Neural cell (in vitro differentiated cells): ENCODE measurements around the gene CFAP210. TPM values are rescaled to one million over a fixed set of nuclear protein-coding genes. Genes with fewer than 3 reads are reported as not detected.

Source experiments
- H2AFZ ChIP-seq: fragments of 200-600, 300-800 bp; sonication (generic), shearing (Covaris generic); 2 replicates; pipeline ENCODE4 v1.6.0; 2014; ENCODE audit warnings: low read depth, mild to moderate bottlenecking, antibody characterized with exemption, low read length, moderate library complexity
- H3F3A ChIP-seq: fragments of 200-600 bp; shearing (Covaris generic); 2 replicates; pipeline ENCODE4 v1.6.1; 2016; ENCODE audit warnings: mild to moderate bottlenecking, moderate library complexity, mixed read lengths, antibody characterized with exemption, low read length; ENCODE audit not compliant: insufficient read depth, poor library complexity, severe bottlenecking
- H3K27ac ChIP-seq: fragments of 200-600, 300-800 bp; sonication (generic), shearing (Covaris generic); 2 replicates; pipeline ENCODE4 v1.5.1; 2014; ENCODE audit warnings: mild to moderate bottlenecking, low read length, moderate library complexity
- H3K27me3 ChIP-seq: fragments of 300-800, 200-600 bp; sonication (generic), shearing (Covaris generic); 2 replicates; pipeline ENCODE4 v1.6.0; 2014; ENCODE audit warnings: mild to moderate bottlenecking, low read depth, low read length, moderate library complexity; ENCODE audit not compliant: insufficient read depth
- H3K36me3 ChIP-seq: fragments of 300-800, 200-600 bp; sonication (generic), shearing (Covaris generic); 2 replicates; pipeline ENCODE4 v1.5.1; 2014; ENCODE audit warnings: mild to moderate bottlenecking, antibody characterized with exemption, low read length, moderate library complexity; ENCODE audit not compliant: insufficient read depth
- H3K4me2 ChIP-seq: fragments of 300-800, 200-600 bp; sonication (generic), shearing (Covaris generic); 2 replicates; pipeline ENCODE4 v1.6.0; 2014; ENCODE audit warnings: mild to moderate bottlenecking, low read length
- H3K4me3 ChIP-seq: fragments of 300-800, 200-600 bp; sonication (generic), shearing (Covaris generic); 2 replicates; pipeline ENCODE4 v1.5.1; 2014; ENCODE audit warnings: mild to moderate bottlenecking, low read length, moderate library complexity
- H3K79me2 ChIP-seq: fragments of 200-600 bp; shearing (Covaris generic); replicated peaks from 2 replicates; pipeline ENCODE4 v1.6.0; 2014; ENCODE audit warnings: mild to moderate bottlenecking, low read length, moderate library complexity; ENCODE audit not compliant: insufficient read depth
- H3K9ac ChIP-seq: fragments of 300-800, 200-600 bp; sonication (generic), shearing (Covaris generic); 2 replicates; pipeline ENCODE4 v1.6.1; 2016; ENCODE audit warnings: mild to moderate bottlenecking, low read length, mixed read lengths
- H3K9me2 ChIP-seq: fragments of 200-600 bp; shearing (Covaris generic); 2 replicates; pipeline ENCODE4 v1.6.1; 2016; ENCODE audit warnings: mild to moderate bottlenecking, low read length, mixed read lengths; ENCODE audit not compliant: insufficient read depth
- H3K9me3 ChIP-seq: fragments of 200-600, 300-800 bp; sonication (generic), shearing (Covaris generic); 2 replicates; pipeline ENCODE4 v1.6.1; 2016; ENCODE audit warnings: mild to moderate bottlenecking, mixed run types, low read length, moderate library complexity, mixed read lengths
- H4K20me1 ChIP-seq: fragments of 200-600 bp; shearing (Covaris generic); 2 replicates; pipeline ENCODE4 v1.6.1; 2016; ENCODE audit warnings: mild to moderate bottlenecking, mixed run types; ENCODE audit not compliant: insufficient read depth
- EP300 ChIP-seq: fragments of 450-650 bp; conservative IDR thresholded peaks from 2 replicates; pipeline ENCODE4 v1.6.1; 2014; ENCODE audit warnings: antibody characterized with exemption, mild to moderate bottlenecking, moderate library complexity; ENCODE audit not compliant: poor library complexity, severe bottlenecking
- EZH2 ChIP-seq: fragments of 200-600, 300-800 bp; shearing (Covaris generic), sonication (generic); IDR thresholded peaks from 2 replicates; pipeline ENCODE4 v1.6.1; 2014; ENCODE audit warnings: antibody characterized with exemption, low read length, borderline replicate concordance, mild to moderate bottlenecking; ENCODE audit not compliant: insufficient read depth, poor library complexity, severe bottlenecking
- MXI1 ChIP-seq: fragments of 450-650 bp; conservative IDR thresholded peaks from 2 replicates; pipeline ENCODE4 v1.6.1; 2014; ENCODE audit warnings: antibody characterized with exemption, mild to moderate bottlenecking; ENCODE audit not compliant: poor library complexity, severe bottlenecking
- POLR2AphosphoS5 ChIP-seq: IDR thresholded peaks from 2 replicates; pipeline ENCODE4 v1.6.1; 2012
- RAD21 ChIP-seq: fragments of 450-650 bp; conservative IDR thresholded peaks from 2 replicates; pipeline ENCODE4 v1.6.1; 2014; ENCODE audit warnings: antibody characterized with exemption, mild to moderate bottlenecking, moderate library complexity
- SMC3 ChIP-seq: fragments of 450-650 bp; conservative IDR thresholded peaks from 2 replicates; pipeline ENCODE4 v1.6.1; 2014; ENCODE audit warnings: antibody characterized with exemption, mild to moderate bottlenecking, moderate library complexity; ENCODE audit not compliant: poor library complexity
- TAF1 ChIP-seq: IDR thresholded peaks from 2 replicates; pipeline ENCODE4 v1.6.1; 2012; ENCODE audit warnings: low read depth
- polyA plus RNA-seq: library from polyadenylated mRNA; depleted of rRNA; stranded (reverse); fragments of >200 nt; gene quantifications from 2 replicates; pipeline ENCODE4 v1.2.3, GENCODE V29; 2014
- TF ChIP-seq, protein P1 (sequence below): IDR thresholded peaks from 2 replicates; pipeline ENCODE4 v1.6.1; 2012; ENCODE audit warnings: borderline replicate concordance
- TF ChIP-seq, protein P2 (sequence below): fragments of 450-650 bp; IDR thresholded peaks from 2 replicates; pipeline ENCODE4 v1.5.1; 2014; ENCODE audit warnings: antibody characterized with exemption, mild to moderate bottlenecking, moderate library complexity; ENCODE audit not compliant: poor library complexity, severe bottlenecking

Gene CFAP210
- polyA plus RNA-seq, 1 donor from 2014 or later = 0.20 TPM

DNA sequence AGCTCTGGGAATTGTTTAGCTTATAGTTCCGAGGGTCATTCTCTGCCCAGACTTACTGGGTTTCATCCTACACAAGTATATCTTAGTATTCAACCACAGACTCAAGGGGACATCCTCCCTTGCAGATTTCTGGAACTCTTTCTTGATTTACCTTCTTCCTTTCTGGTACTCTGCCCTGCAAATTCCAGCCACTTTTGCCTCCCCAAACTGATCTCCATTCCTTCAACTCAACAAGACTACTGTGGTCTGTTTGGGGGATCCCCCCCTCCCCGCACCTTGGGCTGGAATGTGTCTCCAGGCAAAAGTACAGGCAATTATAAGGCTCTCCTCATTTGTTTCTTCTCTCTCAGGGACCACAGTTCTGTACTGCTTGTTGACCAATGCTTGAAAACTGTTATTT, 13.4 kb upstream of the CFAP210 start:
- H3K4me3 ChIP-seq = no peak overlapping the region
- H3K4me2 ChIP-seq = no peak overlapping the region
- no peaks in the 10 kb centered on the region for H4K20me1 ChIP-seq
- TF ChIP-seq SMC3 (no peak), RAD21 (no peak), EP300 (no peak), MXI1 (no peak), EZH2 (no peak), TAF1 (no peak)
- TF ChIP-seq, protein P1, sequence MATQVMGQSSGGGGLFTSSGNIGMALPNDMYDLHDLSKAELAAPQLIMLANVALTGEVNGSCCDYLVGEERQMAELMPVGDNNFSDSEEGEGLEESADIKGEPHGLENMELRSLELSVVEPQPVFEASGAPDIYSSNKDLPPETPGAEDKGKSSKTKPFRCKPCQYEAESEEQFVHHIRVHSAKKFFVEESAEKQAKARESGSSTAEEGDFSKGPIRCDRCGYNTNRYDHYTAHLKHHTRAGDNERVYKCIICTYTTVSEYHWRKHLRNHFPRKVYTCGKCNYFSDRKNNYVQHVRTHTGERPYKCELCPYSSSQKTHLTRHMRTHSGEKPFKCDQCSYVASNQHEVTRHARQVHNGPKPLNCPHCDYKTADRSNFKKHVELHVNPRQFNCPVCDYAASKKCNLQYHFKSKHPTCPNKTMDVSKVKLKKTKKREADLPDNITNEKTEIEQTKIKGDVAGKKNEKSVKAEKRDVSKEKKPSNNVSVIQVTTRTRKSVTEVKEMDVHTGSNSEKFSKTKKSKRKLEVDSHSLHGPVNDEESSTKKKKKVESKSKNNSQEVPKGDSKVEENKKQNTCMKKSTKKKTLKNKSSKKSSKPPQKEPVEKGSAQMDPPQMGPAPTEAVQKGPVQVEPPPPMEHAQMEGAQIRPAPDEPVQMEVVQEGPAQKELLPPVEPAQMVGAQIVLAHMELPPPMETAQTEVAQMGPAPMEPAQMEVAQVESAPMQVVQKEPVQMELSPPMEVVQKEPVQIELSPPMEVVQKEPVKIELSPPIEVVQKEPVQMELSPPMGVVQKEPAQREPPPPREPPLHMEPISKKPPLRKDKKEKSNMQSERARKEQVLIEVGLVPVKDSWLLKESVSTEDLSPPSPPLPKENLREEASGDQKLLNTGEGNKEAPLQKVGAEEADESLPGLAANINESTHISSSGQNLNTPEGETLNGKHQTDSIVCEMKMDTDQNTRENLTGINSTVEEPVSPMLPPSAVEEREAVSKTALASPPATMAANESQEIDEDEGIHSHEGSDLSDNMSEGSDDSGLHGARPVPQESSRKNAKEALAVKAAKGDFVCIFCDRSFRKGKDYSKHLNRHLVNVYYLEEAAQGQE = no peak
- TF ChIP-seq, protein P2, sequence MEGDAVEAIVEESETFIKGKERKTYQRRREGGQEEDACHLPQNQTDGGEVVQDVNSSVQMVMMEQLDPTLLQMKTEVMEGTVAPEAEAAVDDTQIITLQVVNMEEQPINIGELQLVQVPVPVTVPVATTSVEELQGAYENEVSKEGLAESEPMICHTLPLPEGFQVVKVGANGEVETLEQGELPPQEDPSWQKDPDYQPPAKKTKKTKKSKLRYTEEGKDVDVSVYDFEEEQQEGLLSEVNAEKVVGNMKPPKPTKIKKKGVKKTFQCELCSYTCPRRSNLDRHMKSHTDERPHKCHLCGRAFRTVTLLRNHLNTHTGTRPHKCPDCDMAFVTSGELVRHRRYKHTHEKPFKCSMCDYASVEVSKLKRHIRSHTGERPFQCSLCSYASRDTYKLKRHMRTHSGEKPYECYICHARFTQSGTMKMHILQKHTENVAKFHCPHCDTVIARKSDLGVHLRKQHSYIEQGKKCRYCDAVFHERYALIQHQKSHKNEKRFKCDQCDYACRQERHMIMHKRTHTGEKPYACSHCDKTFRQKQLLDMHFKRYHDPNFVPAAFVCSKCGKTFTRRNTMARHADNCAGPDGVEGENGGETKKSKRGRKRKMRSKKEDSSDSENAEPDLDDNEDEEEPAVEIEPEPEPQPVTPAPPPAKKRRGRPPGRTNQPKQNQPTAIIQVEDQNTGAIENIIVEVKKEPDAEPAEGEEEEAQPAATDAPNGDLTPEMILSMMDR = no peak
- H3K27me3 ChIP-seq = no peaks in the 10 kb centered on the region
- H3K9me2 ChIP-seq = no peaks in the 10 kb centered on the region
- H3K9ac ChIP-seq = no peak overlapping the region
- no peak overlapping the region for H2AFZ ChIP-seq
- no peaks in the 10 kb centered on the region for H3K9me3 ChIP-seq
- no peak overlapping the region for H3K27ac ChIP-seq
- no peaks in the 10 kb centered on the region for H3K36me3 ChIP-seq
- no peaks in the 10 kb centered on the region for H3F3A ChIP-seq
- no peaks in the 10 kb centered on the region for H3K79me2 ChIP-seq

DNA sequence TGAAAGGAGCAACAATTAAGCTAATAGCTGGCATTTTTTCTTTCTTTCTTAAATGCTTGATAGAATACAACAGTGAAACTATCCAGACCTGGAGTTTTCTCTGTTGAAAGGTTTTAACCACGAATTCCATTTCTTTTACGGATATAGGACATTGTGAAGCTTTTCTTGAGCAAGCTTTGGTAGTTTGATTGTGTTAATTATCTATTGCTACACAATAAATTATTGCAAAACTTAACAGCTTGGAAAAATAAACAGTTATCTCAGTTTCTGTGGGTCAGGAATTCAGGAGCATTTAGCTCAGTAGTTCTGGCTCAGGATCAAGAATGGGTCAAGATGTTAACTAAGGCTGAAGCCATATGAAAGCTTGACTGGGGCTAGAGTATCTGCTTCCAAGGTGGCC, 11.7 kb upstream of the CFAP210 start:
- Histone ChIP-seq H3K9me2 (no peaks in the 10 kb centered on the region), H3K27me3 (no peaks in the 10 kb centered on the region), H3K79me2 (no peaks in the 10 kb centered on the region), H3K4me3 (no peak overlapping the region), H3K36me3 (no peaks in the 10 kb centered on the region), H3K4me2 (no peak overlapping the region), H3K27ac (no peak overlapping the region), H4K20me1 (no peaks in the 10 kb centered on the region), H2AFZ (no peak overlapping the region), H3K9ac (no peak overlapping the region), H3K9me3 (no peaks in the 10 kb centered on the region), H3F3A (no peaks in the 10 kb centered on the region)
- TF ChIP-seq, protein P1 = no peak
- TF ChIP-seq MXI1 (no peak), EP300 (no peak), POLR2AphosphoS5 (no peak), TAF1 (no peak), RAD21 (no peak), SMC3 (no peak), EZH2 (no peak)
- TF ChIP-seq, protein P2 = no peak
